ENCODE results near the gene PPP2R2B.

- TF ChIP-seq CTCF (conservative IDR thresholded peaks at IDR 0.05; ENCODE audit: low read depth, low read length): no peak
- TF ChIP-seq EZH2 (IDR thresholded peaks at IDR 0.05; ENCODE audit: borderline replicate concordance, low read depth, low read length, poor library complexity, severe bottlenecking): no peak
Observed at GRCh38 chr5:146544232-146544631, 334.3 kb downstream of the PPP2R2B start.
